Mesenchymal stem cell (in vitro differentiated cells and primary cell): Measurements from ENCODE around the gene ZBTB47.

Source experiments
- DNase-seq: peaks from one replicate; pipeline ENCODE4 v3.0.0-alpha.2; 2013
- H2AFZ ChIP-seq: one replicate; pipeline ENCODE4 v1.6.1; 2013; ENCODE audit warnings: low read depth, mild to moderate bottlenecking, control low read depth, inconsistent platforms, low read length, moderate library complexity
- H2AK5ac ChIP-seq: 2 replicates; pipeline ENCODE4 v1.6.1; 2013; ENCODE audit warnings: low read length, moderate library complexity, mild to moderate bottlenecking, inconsistent platforms; ENCODE audit not compliant: severe bottlenecking
- H2BK120ac ChIP-seq: one replicate; pipeline ENCODE4 v1.6.1; 2013; ENCODE audit warnings: low read depth, mild to moderate bottlenecking, inconsistent platforms, low read length, moderate library complexity
- H2BK12ac ChIP-seq, 2 experiments: one replicate each; pipeline ENCODE4 v1.6.1; 2013; ENCODE audit warnings: inconsistent platforms in 2 of 2, low read length in 2 of 2, mild to moderate bottlenecking in 2 of 2, moderate library complexity in 2 of 2, control low read depth in 1 of 2
- H2BK15ac ChIP-seq: one replicate; pipeline ENCODE4 v1.6.1; 2013; ENCODE audit warnings: mild to moderate bottlenecking, low read depth, inconsistent platforms; ENCODE audit not compliant: poor library complexity, severe bottlenecking
- H2BK5ac ChIP-seq: 2 replicates; pipeline ENCODE4 v1.6.1; 2013; ENCODE audit warnings: low read depth, mild to moderate bottlenecking, low read length, control low read depth, inconsistent platforms; ENCODE audit not compliant: poor library complexity, severe bottlenecking
- H3K14ac ChIP-seq, 2 experiments: one replicate each; pipeline ENCODE4 v1.6.1; 2013; ENCODE audit warnings: inconsistent platforms in 2 of 2, low read length in 2 of 2, control low read depth in 1 of 2, mild to moderate bottlenecking in 1 of 2, moderate library complexity in 1 of 2
- H3K18ac ChIP-seq, 2 experiments: one replicate each; pipeline ENCODE4 v1.6.1; 2013; ENCODE audit warnings: inconsistent platforms in 2 of 2, low read length in 2 of 2, control low read depth in 1 of 2, low read depth in 1 of 2, mild to moderate bottlenecking in 1 of 2
- H3K23ac ChIP-seq, 2 experiments: one replicate each; pipeline ENCODE4 v1.6.1; 2013; ENCODE audit warnings: inconsistent platforms in 2 of 2, low read length in 2 of 2, mild to moderate bottlenecking in 2 of 2, moderate library complexity in 2 of 2, control low read depth in 1 of 2
- H3K27ac ChIP-seq: 2 replicates; pipeline ENCODE4 v1.5.1; 2013; ENCODE audit warnings: mild to moderate bottlenecking, moderate library complexity, low read length, control low read depth, inconsistent platforms; ENCODE audit not compliant: poor library complexity, severe bottlenecking
- H3K27me3 ChIP-seq, 2 experiments: 2 replicates each; pipeline versions ENCODE4 v1.6.1 to v1.7.0; 2013; ENCODE audit warnings: low read length in 2 of 2, mild to moderate bottlenecking in 2 of 2, moderate library complexity in 2 of 2, control low read depth in 1 of 2, inconsistent platforms in 1 of 2; ENCODE audit not compliant: control insufficient read depth in 1 of 2, insufficient read depth in 1 of 2
- H3K36me3 ChIP-seq, 2 experiments: 2 replicates each; pipeline versions ENCODE4 v1.6.1 to v1.7.0; 2013; ENCODE audit warnings: low read length in 2 of 2, control low read depth in 1 of 2, inconsistent platforms in 1 of 2, low read depth in 1 of 2, mild to moderate bottlenecking in 1 of 2; ENCODE audit not compliant: insufficient read depth in 2 of 2, control insufficient read depth in 1 of 2
- H3K4ac ChIP-seq, 2 experiments: one replicate each; pipeline ENCODE4 v1.6.1; 2013; ENCODE audit warnings: inconsistent platforms in 2 of 2, low read length in 2 of 2, mild to moderate bottlenecking in 2 of 2, moderate library complexity in 2 of 2, control low read depth in 1 of 2, low read depth in 1 of 2
- H3K4me1 ChIP-seq: 2 replicates; pipeline ENCODE4 v1.6.1; 2013; ENCODE audit warnings: low read depth, low read length, control low read depth; ENCODE audit not compliant: control insufficient read depth, insufficient read depth
- H3K4me2 ChIP-seq: 2 replicates; pipeline ENCODE4 v1.6.1; 2013; ENCODE audit warnings: low read length, mild to moderate bottlenecking, inconsistent platforms; ENCODE audit not compliant: poor library complexity, severe bottlenecking
- H3K4me3 ChIP-seq, 2 experiments: 2 replicates each; pipeline versions ENCODE4 v1.5.1 to v1.7.0; 2013; ENCODE audit warnings: low read length in 2 of 2, mild to moderate bottlenecking in 2 of 2, control low read depth in 1 of 2, low read depth in 1 of 2; ENCODE audit not compliant: insufficient read depth in 1 of 2
- H3K79me1 ChIP-seq: replicated peaks from 2 replicates; pipeline ENCODE4 v1.6.1; 2013; ENCODE audit warnings: mild to moderate bottlenecking, control low read depth, low read length, inconsistent platforms; ENCODE audit not compliant: poor library complexity, severe bottlenecking
- H3K9ac ChIP-seq: 2 replicates; pipeline ENCODE4 v1.7.0; 2013; ENCODE audit warnings: mild to moderate bottlenecking, low read length, moderate library complexity
- H3K9me3 ChIP-seq: 2 replicates; pipeline ENCODE4 v1.7.0; 2013; ENCODE audit warnings: mild to moderate bottlenecking, low read length; ENCODE audit not compliant: control insufficient read depth
- H4K8ac ChIP-seq: one replicate; pipeline ENCODE4 v1.6.1; 2013; ENCODE audit warnings: inconsistent platforms, mild to moderate bottlenecking, low read length, moderate library complexity
- H4K91ac ChIP-seq: one replicate; pipeline ENCODE4 v1.6.1; 2013; ENCODE audit warnings: mild to moderate bottlenecking, low read length, inconsistent platforms
- WGBS: methylation state at CpG from one replicate; pipeline ENCODE4 v1.1.7; 2013; ENCODE audit warnings: mixed read lengths; 5-methylcytosine and 5-hydroxymethylcytosine counted together

The ZBTB47 gene

DNA sequence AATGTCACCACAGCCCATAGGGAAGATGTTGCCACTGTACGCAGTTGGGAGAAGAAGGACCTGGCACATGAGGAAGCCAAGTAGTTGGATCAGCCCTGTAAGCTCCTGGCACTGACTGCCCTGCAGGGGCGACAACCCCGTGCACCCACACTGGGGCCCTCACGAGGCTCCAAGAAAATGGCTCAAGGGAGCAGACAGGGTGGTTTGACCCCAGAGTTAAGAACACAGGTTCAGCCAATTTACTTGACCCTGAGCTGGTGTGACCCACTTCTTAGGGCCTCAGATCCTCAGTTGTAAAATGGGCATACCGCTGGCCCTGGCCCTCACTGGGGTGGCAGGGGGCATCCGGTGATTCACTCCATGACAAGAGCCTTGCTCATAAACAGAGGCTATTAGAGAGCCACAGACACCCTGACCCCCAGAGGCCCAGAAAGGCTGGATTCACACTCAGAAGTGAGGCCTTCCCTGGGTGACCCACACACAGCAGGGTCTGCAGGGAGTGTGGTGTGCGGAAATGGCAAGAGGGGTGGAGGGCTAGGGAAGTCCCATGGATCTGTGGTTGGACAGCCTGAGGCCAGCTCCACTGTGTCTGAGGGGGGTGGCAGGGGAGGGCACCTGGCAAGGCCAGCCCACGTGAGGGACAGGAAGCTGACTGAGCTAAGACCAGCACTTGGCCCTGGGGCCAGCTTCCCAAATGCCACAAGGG is 50.8 kb downstream of the ZBTB47 start:
- DNase-seq: no peak
- Histone ChIP-seq H3K27me3 (peaks cover 14 to 70% of the 10 kb centered on the region in 2 experiments), H3K4me2 (no peak overlapping the region), H4K8ac (no peak overlapping the region), H2BK5ac (no peak overlapping the region), H3K79me1 (no peaks in the 10 kb centered on the region), H3K4ac (no peak overlapping the region), H3K4me3 (no peak overlapping the region), H2AFZ (no peak overlapping the region), H3K27ac (no peak overlapping the region), H2BK15ac (no peak overlapping the region), H2BK12ac (no peak overlapping the region), H3K18ac (no peak overlapping the region), H3K9me3 (no peaks in the 10 kb centered on the region), H3K23ac (no peak overlapping the region), H4K91ac (no peak overlapping the region), H2BK120ac (no peak overlapping the region), H2AK5ac (no peak overlapping the region), H3K14ac (no peak overlapping the region), H3K4me1 (peaks cover 5% of the 10 kb centered on the region), H3K36me3 (no peaks in the 10 kb centered on the region), H3K9ac (no peak overlapping the region)
- WGBS: 83% methylated on average over 8 of the region's 8 CpGs

DNA sequence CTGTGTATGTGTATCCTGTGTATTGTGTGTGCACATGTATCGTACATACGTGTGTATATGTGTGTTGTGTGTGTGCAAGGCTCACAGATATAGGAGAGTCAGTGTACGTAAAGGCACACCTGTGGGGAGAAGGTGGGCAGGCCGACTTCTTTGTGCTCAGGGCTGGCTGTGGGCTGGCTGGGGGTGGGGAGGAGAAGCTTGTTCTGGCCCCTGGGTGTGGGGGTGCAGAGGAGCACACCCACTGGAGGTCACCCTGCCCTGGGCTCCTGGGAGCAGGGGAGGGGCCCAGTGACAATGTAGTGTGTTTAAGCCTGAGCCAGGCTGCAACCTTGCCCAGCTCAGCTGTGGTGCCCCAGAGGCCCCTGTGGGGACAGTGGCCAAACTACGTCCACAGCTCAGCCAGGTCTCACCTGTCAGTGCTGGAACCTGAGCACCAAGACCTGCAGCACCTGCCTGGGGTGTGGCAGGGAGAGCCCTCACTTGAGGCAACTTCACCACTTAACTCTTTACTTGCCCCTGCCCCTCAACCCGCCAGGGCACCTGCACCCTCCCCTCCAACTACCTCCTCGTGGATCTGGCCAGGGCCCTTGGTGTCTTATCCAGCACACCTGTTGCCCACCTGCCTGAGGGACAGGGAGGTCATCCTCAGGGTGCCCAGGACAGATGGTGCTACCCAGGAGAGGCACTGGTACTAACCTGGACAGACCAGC is 51.7 kb downstream of the ZBTB47 start:
- H3K9me3 ChIP-seq: no peaks in the 10 kb centered on the region
- no peak overlapping the region for H2BK12ac ChIP-seq
- no peak overlapping the region for H3K14ac ChIP-seq
- H4K91ac ChIP-seq: no peak overlapping the region
- H3K36me3 ChIP-seq: no peaks in the 10 kb centered on the region
- no peak overlapping the region for H3K23ac ChIP-seq
- no peak overlapping the region for H2AK5ac ChIP-seq
- peaks cover 14 to 67% of the 10 kb centered on the region in 2 experiments for H3K27me3 ChIP-seq
- no peak overlapping the region for H2BK15ac ChIP-seq
- H3K27ac ChIP-seq: no peak overlapping the region
- H3K18ac ChIP-seq: no peak overlapping the region
- H3K79me1 ChIP-seq: no peaks in the 10 kb centered on the region
- no peak for DNase-seq
- H3K4me2 ChIP-seq: no peak overlapping the region
- no peak overlapping the region for H3K4me3 ChIP-seq
- no peak overlapping the region for H2AFZ ChIP-seq
- peaks cover 5% of the 10 kb centered on the region for H3K4me1 ChIP-seq
- no peak overlapping the region for H3K4ac ChIP-seq
- no peak overlapping the region for H3K9ac ChIP-seq
- H2BK120ac ChIP-seq: no peak overlapping the region
- WGBS: 66% methylated on average over 7 of the region's 7 CpGs
- H4K8ac ChIP-seq: no peak overlapping the region
- H2BK5ac ChIP-seq: no peak overlapping the region

DNA sequence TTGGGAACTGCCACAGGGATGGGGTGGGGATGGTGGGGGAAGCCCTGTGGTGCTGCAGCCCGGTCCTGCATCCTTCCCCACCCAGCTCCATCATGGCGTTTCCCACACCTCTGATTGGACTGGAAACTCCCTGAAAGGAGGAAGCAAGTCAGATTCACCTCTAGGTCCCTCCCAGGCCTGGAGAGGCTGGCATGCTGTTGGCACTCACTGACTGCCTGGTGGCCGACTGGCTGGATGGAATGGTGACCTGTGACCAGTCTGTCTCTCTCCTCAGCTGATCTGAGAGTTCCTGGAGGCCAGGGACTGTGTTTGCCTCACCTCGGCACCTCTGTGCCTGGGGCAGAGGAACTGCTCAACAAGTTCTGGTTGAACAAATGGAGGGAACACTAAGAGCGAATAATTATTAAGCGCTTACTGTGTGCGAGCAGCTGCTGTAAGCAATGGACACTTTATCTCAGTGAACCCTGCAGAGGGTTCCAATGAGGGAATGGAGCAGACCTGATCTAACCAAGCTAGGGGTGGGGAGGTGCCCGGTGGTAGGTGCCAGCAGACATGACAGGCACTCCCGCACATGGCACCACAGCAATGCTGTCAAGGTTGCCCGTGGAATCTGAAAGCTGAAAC is 52.6 kb downstream of the ZBTB47 start:
- H3K9me3 ChIP-seq: no peaks in the 10 kb centered on the region
- no peak overlapping the region for H2AK5ac ChIP-seq
- no peak overlapping the region for H4K8ac ChIP-seq
- no peak overlapping the region for H2BK12ac ChIP-seq
- no peak overlapping the region for H2BK5ac ChIP-seq
- no peak overlapping the region for H3K27ac ChIP-seq
- no peak overlapping the region for H3K23ac ChIP-seq
- no peak overlapping the region for H3K4me2 ChIP-seq
- no peak overlapping the region for H2AFZ ChIP-seq
- no peak overlapping the region for H2BK120ac ChIP-seq
- no peak overlapping the region for H3K14ac ChIP-seq
- peaks cover 5% of the 10 kb centered on the region for H3K4me1 ChIP-seq
- DNase-seq: no peak
- peaks cover 14 to 63% of the 10 kb centered on the region in 2 experiments for H3K27me3 ChIP-seq
- H4K91ac ChIP-seq: no peak overlapping the region
- H3K18ac ChIP-seq: no peak overlapping the region
- WGBS: 85% methylated on average over 10 of the region's 10 CpGs
- H3K9ac ChIP-seq: no peak overlapping the region
- H3K36me3 ChIP-seq: no peaks in the 10 kb centered on the region
- no peak overlapping the region for H3K4me3 ChIP-seq
- no peaks in the 10 kb centered on the region for H3K79me1 ChIP-seq
- H2BK15ac ChIP-seq: no peak overlapping the region
- no peak overlapping the region for H3K4ac ChIP-seq
